H1 (cell line): Measurements from ENCODE around the gene SCAPER. TPM values are rescaled to one million over a fixed set of nuclear protein-coding genes. Genes with fewer than 3 reads are reported as not detected.

Experiments
- ASH2L ChIP-seq: fragments of 200-600, 300-600 bp; sonication (generic); IDR thresholded peaks from one replicate; pipeline ENCODE4 v1.7.1; 2017; ENCODE audit warnings: low read length
- ATF3 ChIP-seq: IDR thresholded peaks from 2 replicates; pipeline ENCODE4 v1.6.1; 2011; ENCODE audit warnings: low read depth, mild to moderate bottlenecking, low read length; ENCODE audit not compliant: insufficient read depth
- CBX8 ChIP-seq: fragments of 300-800, 300-1000 bp; sonication (generic); IDR thresholded peaks from 2 replicates; pipeline ENCODE4 v1.7.1; 2016; ENCODE audit warnings: low read depth, low read length, borderline replicate concordance
- EGR1 ChIP-seq: IDR thresholded peaks from 2 replicates; pipeline ENCODE4 v1.6.1; 2011; ENCODE audit warnings: low read depth, low read length, borderline replicate concordance
- KDM5A ChIP-seq: fragments of 200-600 bp; IDR thresholded peaks from 2 replicates; pipeline ENCODE4 v1.7.1; 2012; ENCODE audit warnings: mild to moderate bottlenecking, low read length, inconsistent platforms, mixed read lengths
- SIX5 ChIP-seq: IDR thresholded peaks from 2 replicates; pipeline ENCODE4 v1.6.1; 2011; ENCODE audit warnings: mild to moderate bottlenecking, low read depth, low read length
- TAF1 ChIP-seq: IDR thresholded peaks from 2 replicates; pipeline ENCODE4 v1.6.1; 2011; ENCODE audit warnings: mild to moderate bottlenecking, low read depth, low read length
- TCF12 ChIP-seq: IDR thresholded peaks from 2 replicates; pipeline ENCODE4 v1.6.1; 2011; ENCODE audit warnings: low read depth, mild to moderate bottlenecking, low read length
- YY1 ChIP-seq: IDR thresholded peaks from 2 replicates; pipeline ENCODE4 v1.6.1; 2011; ENCODE audit warnings: low read depth, mild to moderate bottlenecking, low read length
- polyA plus RNA-seq, 7 experiments: library from polyadenylated mRNA; depleted of rRNA in 3 of 7; stranded (reverse) in 5 of 7; unstranded in 2 of 7; fragments of >200 nt in 5 of 7; fragments of 200-250 nt in 2 of 7; gene quantifications; 1 replicate in 5 of 7; 2 replicates in 1 of 7; 4 replicates in 1 of 7; pipeline versions ENCODE4 v1.2.1 to v1.2.3, GENCODE V29; 2011 to 2013; ENCODE audit warnings: missing spikeins in 2 of 7, mixed read lengths in 2 of 7
- total RNA-seq: library from RNA; stranded (reverse); fragmentation: NEBNext Ultra II Directional; extraction: Animal tissue kit (Norgen Biotek cat#: 25700); gene quantifications from 2 replicates; pipeline ENCODE4 v1.2.1, GENCODE V29; 2021
- TF ChIP-seq, protein P1 (sequence below): fragments of 300-600 bp; sonication (generic); IDR thresholded peaks from 2 replicates; pipeline ENCODE4 v1.7.1; 2012; ENCODE audit warnings: low read length, moderate library complexity, mild to moderate bottlenecking, inconsistent platforms; ENCODE audit not compliant: insufficient replicate concordance

SCAPER gene
- total and polyA plus RNA-seq, 2 of the 8 experiments (the other 6 are each of a cell fraction or from before 2014, with no cell fraction given) = 1.6 to 6.8 TPM

GRCh38 chr15:76929011-76929760 lies 24.0 kb upstream of the SCAPER start (continued):
- TF ChIP-seq, protein P1, sequence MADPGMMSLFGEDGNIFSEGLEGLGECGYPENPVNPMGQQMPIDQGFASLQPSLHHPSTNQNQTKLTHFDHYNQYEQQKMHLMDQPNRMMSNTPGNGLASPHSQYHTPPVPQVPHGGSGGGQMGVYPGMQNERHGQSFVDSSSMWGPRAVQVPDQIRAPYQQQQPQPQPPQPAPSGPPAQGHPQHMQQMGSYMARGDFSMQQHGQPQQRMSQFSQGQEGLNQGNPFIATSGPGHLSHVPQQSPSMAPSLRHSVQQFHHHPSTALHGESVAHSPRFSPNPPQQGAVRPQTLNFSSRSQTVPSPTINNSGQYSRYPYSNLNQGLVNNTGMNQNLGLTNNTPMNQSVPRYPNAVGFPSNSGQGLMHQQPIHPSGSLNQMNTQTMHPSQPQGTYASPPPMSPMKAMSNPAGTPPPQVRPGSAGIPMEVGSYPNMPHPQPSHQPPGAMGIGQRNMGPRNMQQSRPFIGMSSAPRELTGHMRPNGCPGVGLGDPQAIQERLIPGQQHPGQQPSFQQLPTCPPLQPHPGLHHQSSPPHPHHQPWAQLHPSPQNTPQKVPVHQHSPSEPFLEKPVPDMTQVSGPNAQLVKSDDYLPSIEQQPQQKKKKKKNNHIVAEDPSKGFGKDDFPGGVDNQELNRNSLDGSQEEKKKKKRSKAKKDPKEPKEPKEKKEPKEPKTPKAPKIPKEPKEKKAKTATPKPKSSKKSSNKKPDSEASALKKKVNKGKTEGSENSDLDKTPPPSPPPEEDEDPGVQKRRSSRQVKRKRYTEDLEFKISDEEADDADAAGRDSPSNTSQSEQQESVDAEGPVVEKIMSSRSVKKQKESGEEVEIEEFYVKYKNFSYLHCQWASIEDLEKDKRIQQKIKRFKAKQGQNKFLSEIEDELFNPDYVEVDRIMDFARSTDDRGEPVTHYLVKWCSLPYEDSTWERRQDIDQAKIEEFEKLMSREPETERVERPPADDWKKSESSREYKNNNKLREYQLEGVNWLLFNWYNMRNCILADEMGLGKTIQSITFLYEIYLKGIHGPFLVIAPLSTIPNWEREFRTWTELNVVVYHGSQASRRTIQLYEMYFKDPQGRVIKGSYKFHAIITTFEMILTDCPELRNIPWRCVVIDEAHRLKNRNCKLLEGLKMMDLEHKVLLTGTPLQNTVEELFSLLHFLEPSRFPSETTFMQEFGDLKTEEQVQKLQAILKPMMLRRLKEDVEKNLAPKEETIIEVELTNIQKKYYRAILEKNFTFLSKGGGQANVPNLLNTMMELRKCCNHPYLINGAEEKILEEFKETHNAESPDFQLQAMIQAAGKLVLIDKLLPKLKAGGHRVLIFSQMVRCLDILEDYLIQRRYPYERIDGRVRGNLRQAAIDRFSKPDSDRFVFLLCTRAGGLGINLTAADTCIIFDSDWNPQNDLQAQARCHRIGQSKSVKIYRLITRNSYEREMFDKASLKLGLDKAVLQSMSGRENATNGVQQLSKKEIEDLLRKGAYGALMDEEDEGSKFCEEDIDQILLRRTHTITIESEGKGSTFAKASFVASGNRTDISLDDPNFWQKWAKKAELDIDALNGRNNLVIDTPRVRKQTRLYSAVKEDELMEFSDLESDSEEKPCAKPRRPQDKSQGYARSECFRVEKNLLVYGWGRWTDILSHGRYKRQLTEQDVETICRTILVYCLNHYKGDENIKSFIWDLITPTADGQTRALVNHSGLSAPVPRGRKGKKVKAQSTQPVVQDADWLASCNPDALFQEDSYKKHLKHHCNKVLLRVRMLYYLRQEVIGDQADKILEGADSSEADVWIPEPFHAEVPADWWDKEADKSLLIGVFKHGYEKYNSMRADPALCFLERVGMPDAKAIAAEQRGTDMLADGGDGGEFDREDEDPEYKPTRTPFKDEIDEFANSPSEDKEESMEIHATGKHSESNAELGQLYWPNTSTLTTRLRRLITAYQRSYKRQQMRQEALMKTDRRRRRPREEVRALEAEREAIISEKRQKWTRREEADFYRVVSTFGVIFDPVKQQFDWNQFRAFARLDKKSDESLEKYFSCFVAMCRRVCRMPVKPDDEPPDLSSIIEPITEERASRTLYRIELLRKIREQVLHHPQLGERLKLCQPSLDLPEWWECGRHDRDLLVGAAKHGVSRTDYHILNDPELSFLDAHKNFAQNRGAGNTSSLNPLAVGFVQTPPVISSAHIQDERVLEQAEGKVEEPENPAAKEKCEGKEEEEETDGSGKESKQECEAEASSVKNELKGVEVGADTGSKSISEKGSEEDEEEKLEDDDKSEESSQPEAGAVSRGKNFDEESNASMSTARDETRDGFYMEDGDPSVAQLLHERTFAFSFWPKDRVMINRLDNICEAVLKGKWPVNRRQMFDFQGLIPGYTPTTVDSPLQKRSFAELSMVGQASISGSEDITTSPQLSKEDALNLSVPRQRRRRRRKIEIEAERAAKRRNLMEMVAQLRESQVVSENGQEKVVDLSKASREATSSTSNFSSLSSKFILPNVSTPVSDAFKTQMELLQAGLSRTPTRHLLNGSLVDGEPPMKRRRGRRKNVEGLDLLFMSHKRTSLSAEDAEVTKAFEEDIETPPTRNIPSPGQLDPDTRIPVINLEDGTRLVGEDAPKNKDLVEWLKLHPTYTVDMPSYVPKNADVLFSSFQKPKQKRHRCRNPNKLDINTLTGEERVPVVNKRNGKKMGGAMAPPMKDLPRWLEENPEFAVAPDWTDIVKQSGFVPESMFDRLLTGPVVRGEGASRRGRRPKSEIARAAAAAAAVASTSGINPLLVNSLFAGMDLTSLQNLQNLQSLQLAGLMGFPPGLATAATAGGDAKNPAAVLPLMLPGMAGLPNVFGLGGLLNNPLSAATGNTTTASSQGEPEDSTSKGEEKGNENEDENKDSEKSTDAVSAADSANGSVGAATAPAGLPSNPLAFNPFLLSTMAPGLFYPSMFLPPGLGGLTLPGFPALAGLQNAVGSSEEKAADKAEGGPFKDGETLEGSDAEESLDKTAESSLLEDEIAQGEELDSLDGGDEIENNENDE = no peak
- no peak for TF ChIP-seq ATF3
- no peak for TF ChIP-seq KDM5A
- no peak for TF ChIP-seq CBX8
- no peak for TF ChIP-seq ASH2L
- TF ChIP-seq TAF1 = no peak
- TF ChIP-seq TCF12 = no peak
- TF ChIP-seq SIX5 = no peak
- no peak for TF ChIP-seq EGR1
- no peak for TF ChIP-seq YY1
